ENCODE data around the gene MAPK7.

- TF ChIP-seq POLR2AphosphoS5 (IDR thresholded peaks at IDR 0.05; ENCODE audit: borderline replicate concordance, low read depth, low read length) (no peak), EZH2 (IDR thresholded peaks at IDR 0.05) (no peak), FOXP2 (optimal IDR thresholded peaks at IDR 0.05; ENCODE audit: control extremely low read depth, extremely low read length, insufficient read depth) (no peak)
Observed at GRCh38 chr17:19345067-19345460, 33.2 kb upstream of the MAPK7 start.
